T-cell (primary cell): ENCODE data around the gene CCDC7. TPM values are rescaled to one million over a fixed set of nuclear protein-coding genes. Genes with fewer than 3 reads are reported as not detected.

Experiments
- ATAC-seq, 4 experiments: fragments of 200-7000 bp in 3 of 4; fragments of 150-1000 bp in 1 of 4; cut with Tn5 transposase; replicated peaks in 1 of 4; 1 replicate in 3 of 4; 2 replicates in 1 of 4; pipeline ENCODE4 v1.10.0; 2021; ENCODE audit warnings: moderate library complexity in 3 of 4, mild to moderate bottlenecking in 2 of 4, moderate number of reproducible peaks in 1 of 4
- CTCF ChIA-PET, 2 donors: fragments of 300-600 bp; sonication (Branson Sonifier 250); formaldehyde crosslinking; loops; one replicate each; lab custom pipeline; 2022; ENCODE audit warnings: antibody characterized with exemption in 2 of 2; lab: Charles Lee
- POLR2A ChIA-PET, 2 donors: fragments of 300-600 bp; sonication (Branson Sonifier 250); formaldehyde crosslinking; loops; one replicate each; lab custom pipeline; 2022; ENCODE audit warnings: antibody characterized with exemption in 2 of 2; lab: Charles Lee
- DNase-seq, 35 experiments: peaks; one replicate each; pipeline versions ENCODE4 v3.0.0 to v3.0.0-alpha.2; 2013 to 2023
- H3K27ac ChIP-seq: one replicate; pipeline ENCODE4 v1.5.1; 2013; ENCODE audit warnings: low read length
- H3K27me3 ChIP-seq, 2 experiments: replicated peaks in 1 of 2; 1 replicate in 1 of 2; 2 replicates in 1 of 2; pipeline versions ENCODE4 v1.6.1 to v1.7.0; 2013; ENCODE audit warnings: low read length in 1 of 2, mixed read lengths in 1 of 2; ENCODE audit not compliant: control insufficient read depth in 2 of 2, insufficient read depth in 2 of 2; ENCODE audit errors: extremely low read depth in 1 of 2
- H3K36me3 ChIP-seq, 2 donors: 1 replicate in 1 of 2; 2 replicates in 1 of 2; pipeline versions ENCODE4 v1.6.1 to v1.7.0; 2013; ENCODE audit warnings: low read length in 1 of 2; ENCODE audit not compliant: control insufficient read depth in 2 of 2, insufficient read depth in 1 of 2; ENCODE audit errors: extremely low read depth in 1 of 2
- H3K4me1 ChIP-seq, 2 experiments: 1 replicate in 1 of 2; 2 replicates in 1 of 2; pipeline versions ENCODE4 v1.6.1 to v1.7.0; 2013; ENCODE audit warnings: low read length in 2 of 2, mixed read lengths in 1 of 2; ENCODE audit not compliant: insufficient read depth in 2 of 2, control insufficient read depth in 1 of 2; ENCODE audit errors: extremely low read depth in 1 of 2
- H3K4me3 ChIP-seq, 2 donors: 1 replicate in 1 of 2; 2 replicates in 1 of 2; pipeline versions ENCODE4 v1.5.1 to v1.7.0; 2013; ENCODE audit warnings: mild to moderate bottlenecking in 2 of 2, low read length in 1 of 2, moderate library complexity in 1 of 2; ENCODE audit not compliant: control insufficient read depth in 1 of 2; ENCODE audit errors: extremely low read depth in 1 of 2
- H3K9me3 ChIP-seq: 2 replicates; pipeline ENCODE4 v1.7.0; 2013
- H3K27ac Mint-ChIP-seq, 2 donors: one replicate each; pipeline ENCODE4 v1.8.0; 2020 to 2021; ENCODE audit warnings: mild to moderate bottlenecking in 2 of 2, mixed read lengths in 2 of 2
- H3K27me3 Mint-ChIP-seq, 2 donors: one replicate each; pipeline ENCODE4 v1.8.0; 2021 to 2022; ENCODE audit warnings: mixed read lengths in 2 of 2
- H3K36me3 Mint-ChIP-seq: one replicate; pipeline ENCODE4 v1.8.0; 2021; ENCODE audit warnings: mixed read lengths
- H3K4me1 Mint-ChIP-seq, 3 donors: one replicate each; pipeline ENCODE4 v1.8.0; 2020 to 2022; ENCODE audit warnings: mixed read lengths in 3 of 3, mild to moderate bottlenecking in 1 of 3
- H3K4me3 Mint-ChIP-seq, 3 donors: one replicate each; pipeline ENCODE4 v1.8.0; 2020 to 2022; ENCODE audit warnings: mild to moderate bottlenecking in 3 of 3, mixed read lengths in 3 of 3, moderate library complexity in 3 of 3
- H3K9me3 Mint-ChIP-seq, 3 donors: one replicate each; pipeline ENCODE4 v1.8.0; 2020 to 2022; ENCODE audit warnings: mixed read lengths in 3 of 3
- WGBS: methylation state at CpG from one replicate; pipeline ENCODE4 v1.1.5; 2013; ENCODE audit warnings: missing lambda C conversion rate; ENCODE audit not compliant: insufficient coverage; 5-methylcytosine and 5-hydroxymethylcytosine counted together
- total RNA-seq, 35 experiments: library from RNA in 6 of 35; stranded (reverse) in 6 of 35; fragments of 120-200 nt in 1 of 35; gene quantifications; one replicate each; pipeline versions ENCODE4 v1.2.1 to v1.2.4 and lab custom pipeline; 2013 to 2026

Gene CCDC7
- total RNA-seq, 5 donors from 2014 or later (not counting 1 experiment from before 2014, with no cell fraction given): 48.1 to 74.6 (median 62.1) TPM

- no peak overlapping the region for H3K27ac ChIP-seq
- Mint-ChIP-seq H3K27ac (no peak overlapping the region), H3K4me1 (no peaks in the 10 kb centered on the region), H3K36me3 (no peaks in the 10 kb centered on the region), H3K4me3 (no peak overlapping the region), H3K27me3 (no peaks in the 10 kb centered on the region), H3K9me3 (no peaks in the 10 kb centered on the region)
- H3K27me3 ChIP-seq: no peaks in the 10 kb centered on the region
- no peaks in the 10 kb centered on the region for H3K9me3 ChIP-seq
- POLR2A ChIA-PET: no interaction called here
- ATAC-seq (no peak), DNase-seq (no peak)
- H3K36me3 ChIP-seq: no peaks in the 10 kb centered on the region
- no peak overlapping the region for H3K4me3 ChIP-seq
- H3K4me1 ChIP-seq: no peaks in the 10 kb centered on the region
- 100% methylated on average over 2 of the region's 4 CpGs for WGBS
- CTCF ChIA-PET: no interaction called here
Observed at GRCh38 chr10:32846974-32847373, 401.0 kb downstream of the CCDC7 start.

DNA sequence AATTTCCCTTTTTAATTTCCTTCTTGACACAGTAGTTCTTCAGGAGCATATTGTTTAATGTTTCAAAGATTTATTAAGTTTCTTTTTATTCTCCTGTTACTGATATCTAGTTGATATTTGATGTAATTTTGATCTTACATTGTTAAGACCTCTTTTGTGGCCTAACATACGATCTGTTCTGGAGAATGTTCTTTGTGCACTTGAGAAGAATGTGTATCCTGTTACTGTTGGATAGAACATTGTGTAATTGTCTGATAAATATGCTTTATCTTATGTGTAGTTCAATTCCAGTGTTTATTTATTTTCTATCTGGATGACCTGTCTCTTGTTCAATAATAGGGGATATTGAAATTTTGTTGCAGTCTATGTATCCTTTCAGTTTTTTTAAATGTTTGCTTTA lies 405.4 kb downstream of the CCDC7 start:
- ATAC-seq: no peak

GRCh38 chr10:32854435-32854834 lies 408.5 kb downstream of the CCDC7 start:
- H3K4me3 Mint-ChIP-seq: no peak overlapping the region
- DNase-seq (no peak), ATAC-seq (no peak)
- H3K4me1 Mint-ChIP-seq: peaks cover 0 to 7% (median 4%) of the 10 kb centered on the region in 3 donors
- Histone ChIP-seq H3K4me1 (peaks cover 0 to 4% of the 10 kb centered on the region in 2 experiments), H3K27me3 (peaks cover 0 to 2% of the 10 kb centered on the region in 2 experiments), H3K9me3 (no peaks in the 10 kb centered on the region), H3K4me3 (no peak overlapping the region), H3K36me3 (no peaks in the 10 kb centered on the region), H3K27ac (no peak overlapping the region)
- no peaks in the 10 kb centered on the region for H3K27me3 Mint-ChIP-seq
- H3K36me3 Mint-ChIP-seq: peaks cover 6% of the 10 kb centered on the region
- ChIA-PET CTCF (no interaction called here), POLR2A (no interaction called here)
- no peak overlapping the region for H3K27ac Mint-ChIP-seq
- no CpG with 5 or more reads among the region's 2 CpGs for WGBS
- peaks cover 0 to 5% (median 3%) of the 10 kb centered on the region in 3 donors for H3K9me3 Mint-ChIP-seq

More for the DNA sequence above, 405.4 kb downstream of the CCDC7 start:
- CTCF ChIA-PET: no interaction called here
- no peaks in the 10 kb centered on the region for H3K9me3 ChIP-seq
- no peak overlapping the region for H3K4me3 Mint-ChIP-seq
- no peak for DNase-seq
- H3K4me1 Mint-ChIP-seq: peaks cover 0 to 7% (median 4%) of the 10 kb centered on the region in 3 donors
- H3K27ac Mint-ChIP-seq: no peak overlapping the region
- POLR2A ChIA-PET: no interaction called here
- no peak overlapping the region for H3K4me3 ChIP-seq
- WGBS: 0% methylated on average over 1 of the region's 1 CpG
- no peak overlapping the region for H3K27ac ChIP-seq
- H3K36me3 Mint-ChIP-seq: peaks cover 6% of the 10 kb centered on the region
- no peaks in the 10 kb centered on the region for H3K27me3 Mint-ChIP-seq
- H3K4me1 ChIP-seq: peaks cover 0 to 4% of the 10 kb centered on the region in 2 experiments
- H3K27me3 ChIP-seq: no peaks in the 10 kb centered on the region
- no peaks in the 10 kb centered on the region for H3K9me3 Mint-ChIP-seq
- no peaks in the 10 kb centered on the region for H3K36me3 ChIP-seq

GRCh38 chr10:32865170-32865569 lies 419.2 kb downstream of the CCDC7 start:
- no peak overlapping the region for H3K4me3 Mint-ChIP-seq
- Histone ChIP-seq H3K36me3 (no peaks in the 10 kb centered on the region), H3K4me3 (no peak overlapping the region), H3K27ac (no peak overlapping the region), H3K4me1 (no peaks in the 10 kb centered on the region), H3K9me3 (no peaks in the 10 kb centered on the region), H3K27me3 (no peaks in the 10 kb centered on the region)
- POLR2A ChIA-PET: interaction anchor here in 1 of 2 donors (0.6 kb wide), 1 partner anchor 253 kb away, joined by 4 read pairs; no protein-coding TSS in a partner anchor
- H3K36me3 Mint-ChIP-seq: no peaks in the 10 kb centered on the region
- no peak overlapping the region for H3K27ac Mint-ChIP-seq
- no peak for ATAC-seq
- CTCF ChIA-PET: no interaction called here
- DNase-seq: no peak
- peaks cover 0 to 2% of the 10 kb centered on the region in 2 donors for H3K27me3 Mint-ChIP-seq
- H3K9me3 Mint-ChIP-seq: peaks cover 0 to 6% (median 0%) of the 10 kb centered on the region in 3 donors
- H3K4me1 Mint-ChIP-seq: no peaks in the 10 kb centered on the region
- WGBS: no CpG with 5 or more reads among the region's 1 CpG

DNA sequence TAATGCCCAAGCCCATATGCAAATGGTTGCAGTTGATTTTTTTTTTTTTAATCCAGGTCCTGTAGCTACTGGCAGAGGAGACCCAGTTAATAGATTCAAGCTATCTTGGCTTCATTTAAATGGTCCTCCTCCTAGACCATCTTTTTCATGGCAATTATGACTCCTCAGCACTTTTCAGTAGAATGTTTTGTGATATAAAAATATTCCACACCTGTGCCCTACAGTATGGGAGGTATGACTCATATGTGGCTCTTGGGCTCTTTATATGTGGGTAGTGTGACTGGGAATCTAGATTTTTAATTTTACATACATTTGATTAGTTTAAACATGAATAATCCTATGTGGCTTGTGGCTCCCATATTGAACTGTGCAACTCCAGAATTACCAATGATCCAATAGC lies 432.0 kb downstream of the CCDC7 start:
- DNase-seq: no peak
- ChIA-PET CTCF (no interaction called here), POLR2A (interaction anchor here in 1 of 2 donors (0.6 to 0.7 kb wide), 3 partner anchors 449 to 1539 kb away, joined by 3 to 12 read pairs (median 4); no protein-coding TSS in a partner anchor)
- Mint-ChIP-seq H3K27me3 (no peaks in the 10 kb centered on the region), H3K9me3 (peaks cover 3 to 10% (median 8%) of the 10 kb centered on the region in 3 donors), H3K27ac (no peak overlapping the region), H3K36me3 (peaks cover 24% of the 10 kb centered on the region), H3K4me1 (no peaks in the 10 kb centered on the region), H3K4me3 (no peak overlapping the region)
- no peaks in the 10 kb centered on the region for H3K27me3 ChIP-seq
- no peaks in the 10 kb centered on the region for H3K9me3 ChIP-seq
- no peak for ATAC-seq
- H3K4me1 ChIP-seq: no peaks in the 10 kb centered on the region
- H3K27ac ChIP-seq: no peak overlapping the region
- no peak overlapping the region for H3K4me3 ChIP-seq
- no peaks in the 10 kb centered on the region for H3K36me3 ChIP-seq

GRCh38 chr10:32878646-32879045 lies 432.7 kb downstream of the CCDC7 start:
- Mint-ChIP-seq H3K4me3 (no peak overlapping the region), H3K9me3 (peaks cover 0 to 4% (median under 1%) of the 10 kb centered on the region in 3 donors), H3K27me3 (no peaks in the 10 kb centered on the region), H3K4me1 (no peaks in the 10 kb centered on the region), H3K27ac (no peak overlapping the region), H3K36me3 (peaks cover 16% of the 10 kb centered on the region)
- H3K36me3 ChIP-seq: no peaks in the 10 kb centered on the region
- H3K4me1 ChIP-seq: no peaks in the 10 kb centered on the region
- DNase-seq: no peak
- no peak for ATAC-seq
- no peaks in the 10 kb centered on the region for H3K9me3 ChIP-seq
- ChIA-PET POLR2A (interaction anchor here in 1 of 2 donors (0.6 kb wide), 2 partner anchors 449 to 815 kb away, joined by 3 to 12 read pairs; no protein-coding TSS in a partner anchor), CTCF (no interaction called here)
- no peaks in the 10 kb centered on the region for H3K27me3 ChIP-seq
- no peak overlapping the region for H3K4me3 ChIP-seq
- H3K27ac ChIP-seq: no peak overlapping the region

GRCh38 chr10:32882076-32882475 lies 436.1 kb downstream of the CCDC7 start:
- Histone ChIP-seq H3K4me1 (no peaks in the 10 kb centered on the region), H3K9me3 (no peaks in the 10 kb centered on the region), H3K36me3 (no peaks in the 10 kb centered on the region), H3K27ac (no peak overlapping the region), H3K4me3 (no peak overlapping the region), H3K27me3 (no peaks in the 10 kb centered on the region)
- ATAC-seq (no peak), DNase-seq (no peak)
- H3K4me1 Mint-ChIP-seq: no peaks in the 10 kb centered on the region
- no peaks in the 10 kb centered on the region for H3K27me3 Mint-ChIP-seq
- H3K4me3 Mint-ChIP-seq: no peak overlapping the region
- ChIA-PET POLR2A (no interaction called here), CTCF (no interaction called here)
- H3K36me3 Mint-ChIP-seq: peaks cover 6% of the 10 kb centered on the region
- H3K27ac Mint-ChIP-seq: no peak overlapping the region
- WGBS: 92% methylated on average over 5 of the region's 6 CpGs
- H3K9me3 Mint-ChIP-seq: no peaks in the 10 kb centered on the region
